ENCODE data around the gene PKN2.
A peak's percentile ranks its signal among the peaks of the same experiment; 100 is the strongest.

PKN2 gene

DNA sequence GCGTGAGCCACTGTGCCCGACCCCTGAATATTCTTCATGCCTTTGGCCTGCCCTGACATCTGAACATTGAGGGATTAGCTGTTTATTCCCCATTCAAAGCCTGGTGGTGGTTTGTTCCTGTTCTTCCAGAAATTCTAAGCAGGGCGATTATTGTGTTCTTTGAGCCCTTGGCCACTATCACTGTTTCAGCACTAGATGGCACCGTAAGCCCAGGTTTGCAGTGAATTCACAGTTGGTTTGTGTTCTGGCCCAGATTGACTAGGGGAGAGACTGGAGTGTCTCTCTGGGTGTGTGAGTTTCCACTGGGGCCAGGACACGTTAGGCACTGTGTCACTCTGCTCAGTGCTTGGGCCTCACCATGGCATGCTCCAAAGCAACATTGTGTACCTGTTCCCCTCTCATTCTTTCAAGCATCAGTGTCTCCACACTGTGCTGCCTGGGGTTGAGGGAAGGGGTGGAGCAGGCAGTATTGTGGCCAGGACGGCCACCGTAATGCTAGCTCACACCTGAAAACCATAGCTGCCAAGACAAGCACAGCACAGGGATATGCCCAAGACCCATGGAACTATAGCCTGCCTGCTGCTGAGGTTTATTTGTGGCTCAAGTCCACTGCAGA lies 52.7 kb downstream of the PKN2 start:
- peak; percentile 58 for DNase-seq

GRCh38 chr1:88737338-88737927 lies 53.4 kb downstream of the PKN2 start:
- DNase-seq = no peak

- no peak for DNase-seq
These were observed 56.7 kb downstream of the PKN2 start for GRCh38 chr1:88740784-88741183.

- DNase-seq = no peak
These were observed 57.3 kb downstream of the PKN2 start for GRCh38 chr1:88741413-88741812.

- no peak for DNase-seq
These were observed 58.5 kb downstream of the PKN2 start for GRCh38 chr1:88742531-88742930.

DNA sequence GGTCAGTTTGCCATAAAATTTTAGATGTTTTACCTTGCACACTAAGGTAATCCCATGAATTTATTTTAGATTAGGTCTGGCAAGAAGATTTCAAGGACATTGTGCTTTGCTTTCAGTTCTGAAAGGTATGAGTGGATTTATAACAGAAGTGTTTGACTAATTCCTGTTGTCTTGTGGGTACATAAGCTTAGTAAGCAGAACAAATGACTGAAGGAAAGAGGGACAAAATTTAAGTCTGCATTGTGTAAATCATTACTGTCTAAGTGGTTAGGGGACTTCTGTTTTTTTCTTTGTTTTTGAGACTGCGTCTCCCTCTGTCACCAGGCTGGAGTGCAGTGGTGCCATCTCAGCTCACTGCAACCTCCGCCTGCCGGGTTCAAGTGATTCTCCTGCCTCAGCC lies 60.1 kb downstream of the PKN2 start:
- peak; percentile 42 for DNase-seq

DNA sequence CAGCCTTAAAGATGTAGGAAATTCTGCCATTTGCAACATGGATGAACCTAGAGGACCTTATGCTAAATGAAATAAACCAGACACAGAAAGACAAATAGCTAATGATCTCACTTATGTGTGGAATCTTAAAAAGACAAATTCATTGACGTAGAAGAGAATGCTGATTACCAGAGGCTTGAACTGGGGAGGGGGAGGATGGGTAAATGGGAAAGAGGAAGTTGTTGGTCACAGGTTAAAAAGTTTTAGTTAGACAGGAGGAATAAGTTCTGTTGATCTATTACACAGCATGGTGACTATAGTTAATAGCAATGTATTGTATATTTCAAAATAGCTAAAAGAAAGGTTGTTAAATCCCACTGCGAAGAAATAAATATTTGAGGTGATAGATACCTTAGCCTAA lies 62.8 kb downstream of the PKN2 start:
- no peak for DNase-seq

GRCh38 chr1:88751714-88752113 lies 67.6 kb downstream of the PKN2 start:
- DNase-seq = no peak

- no peak for DNase-seq
These were observed 69.4 kb downstream of the PKN2 start for GRCh38 chr1:88753506-88753905.

DNA sequence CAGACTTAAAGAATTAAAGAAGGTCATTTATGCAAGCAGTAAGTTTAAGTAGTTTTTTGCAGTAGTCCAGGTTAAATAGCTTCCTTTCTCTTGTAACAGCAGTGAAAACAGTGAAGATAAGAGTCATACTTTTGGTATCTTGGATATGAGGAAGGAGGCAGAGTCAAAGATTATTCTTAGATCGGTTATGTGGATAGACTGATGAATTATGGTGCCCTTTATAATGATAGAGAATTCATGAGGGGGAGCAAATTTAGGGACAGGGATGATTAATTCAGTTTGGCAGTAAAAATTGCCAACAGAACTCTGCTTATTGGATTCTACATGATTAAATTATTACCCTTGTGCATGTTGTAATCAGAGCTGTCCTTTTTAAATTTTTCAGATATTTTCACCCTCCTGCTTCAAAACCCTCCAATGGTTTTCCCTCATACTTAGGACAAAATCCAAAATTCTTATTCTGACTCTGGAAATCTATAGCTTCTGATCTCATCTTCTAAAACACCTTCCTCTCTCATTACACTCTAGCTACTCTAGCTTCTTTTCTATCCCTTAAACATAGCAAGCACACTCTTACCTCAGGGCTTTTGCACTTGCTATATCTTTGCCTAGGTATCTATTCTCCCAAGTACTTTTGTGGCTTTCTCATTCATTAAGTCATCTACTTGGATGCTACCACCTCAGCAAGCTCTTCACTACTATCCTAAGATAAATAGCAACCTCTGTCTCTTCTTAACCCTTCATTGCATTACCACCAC lies 79.8 kb downstream of the PKN2 start:
- no peak for DNase-seq

DNA sequence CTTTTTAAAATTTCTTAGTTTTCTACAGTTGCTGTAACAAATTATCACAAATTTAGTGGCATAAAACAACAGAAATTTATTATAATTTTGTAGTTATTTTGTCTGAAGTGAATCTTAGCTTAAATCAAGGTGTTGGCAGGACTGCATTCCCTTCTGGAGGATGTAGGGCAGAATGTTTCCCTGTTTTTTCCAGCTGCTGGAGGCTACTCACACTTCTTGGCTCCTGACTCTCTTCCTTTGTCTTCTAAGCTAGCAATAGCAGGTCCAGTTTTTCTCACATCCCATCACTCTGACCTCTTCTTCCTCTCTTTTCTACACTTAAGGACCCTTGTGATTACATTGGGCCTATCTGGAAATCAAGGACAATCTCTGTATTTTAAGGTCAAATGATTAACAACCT lies 84.1 kb downstream of the PKN2 start:
- DNase-seq = no peak

DNA sequence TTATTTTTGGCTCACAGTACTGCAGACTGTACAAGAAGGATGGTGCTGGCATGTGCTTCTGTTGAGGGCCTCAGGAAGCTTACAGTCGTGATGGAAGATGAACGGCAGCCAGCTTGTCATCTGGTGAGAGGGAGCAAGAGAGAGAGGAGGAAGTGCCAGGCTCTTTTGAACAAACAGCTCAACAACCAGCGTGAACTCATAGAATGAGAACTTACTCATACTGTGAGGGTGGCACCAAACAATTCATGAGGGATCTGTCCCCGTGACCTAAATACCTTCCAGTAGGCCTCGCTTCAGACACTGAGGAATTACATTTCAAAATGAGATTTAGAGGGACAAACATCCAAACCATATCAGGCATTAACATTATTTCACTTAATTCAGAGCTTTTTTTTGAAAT lies 84.7 kb downstream of the PKN2 start:
- DNase-seq = no peak

- DNase-seq = peak; percentile 17
These were observed 89.6 kb downstream of the PKN2 start for GRCh38 chr1:88773540-88774150.

DNA sequence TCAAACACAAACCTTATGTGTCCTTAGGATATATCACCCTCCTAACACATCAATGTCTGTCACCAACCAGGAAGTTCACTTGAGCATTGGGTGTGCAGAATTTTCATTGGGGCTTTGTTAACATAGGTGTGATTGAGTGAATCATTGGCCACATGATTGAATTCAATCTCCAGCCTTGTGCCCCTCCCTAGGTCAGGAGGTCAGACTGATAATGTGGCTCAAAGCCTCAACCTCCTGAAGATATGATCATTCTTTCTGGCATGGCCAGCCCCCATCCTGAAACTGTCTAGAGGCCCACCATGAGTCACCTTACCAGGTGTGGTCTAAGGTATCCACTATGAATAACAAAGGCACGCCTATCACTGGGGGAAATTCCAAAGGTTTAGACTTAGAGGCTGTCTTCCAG lies 90.1 kb downstream of the PKN2 start:
- peak; percentile 30 for DNase-seq

DNA sequence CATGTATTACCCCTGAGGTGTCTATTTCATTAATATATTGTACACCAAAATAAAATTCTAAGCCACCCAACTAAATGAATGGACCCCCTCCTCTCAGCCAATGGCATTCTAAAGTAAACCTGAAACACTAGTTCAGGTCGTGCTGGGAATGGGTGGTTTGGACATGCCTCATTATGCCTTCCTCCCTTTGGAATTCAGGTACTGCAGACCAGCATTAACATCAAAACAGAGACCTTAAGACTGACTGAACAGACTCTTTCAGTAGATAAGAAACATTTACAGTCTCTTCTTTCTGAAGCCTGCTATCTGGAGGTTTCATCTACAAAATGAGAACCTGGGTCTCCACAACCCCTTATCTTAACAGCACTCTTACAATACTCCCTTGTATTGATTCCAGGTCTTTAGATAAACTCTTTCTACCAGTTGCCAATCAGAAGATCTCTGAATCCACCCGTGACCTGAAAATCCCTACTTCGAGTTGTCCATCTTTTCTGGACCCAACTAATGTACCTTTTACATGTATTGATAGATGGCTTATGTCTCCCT lies 93.6 kb downstream of the PKN2 start:
- DNase-seq = no peak

GRCh38 chr1:88779880-88780279 lies 95.8 kb downstream of the PKN2 start:
- DNase-seq = no peak

GRCh38 chr1:88780485-88780884 lies 96.4 kb downstream of the PKN2 start:
- no peak for DNase-seq

DNA sequence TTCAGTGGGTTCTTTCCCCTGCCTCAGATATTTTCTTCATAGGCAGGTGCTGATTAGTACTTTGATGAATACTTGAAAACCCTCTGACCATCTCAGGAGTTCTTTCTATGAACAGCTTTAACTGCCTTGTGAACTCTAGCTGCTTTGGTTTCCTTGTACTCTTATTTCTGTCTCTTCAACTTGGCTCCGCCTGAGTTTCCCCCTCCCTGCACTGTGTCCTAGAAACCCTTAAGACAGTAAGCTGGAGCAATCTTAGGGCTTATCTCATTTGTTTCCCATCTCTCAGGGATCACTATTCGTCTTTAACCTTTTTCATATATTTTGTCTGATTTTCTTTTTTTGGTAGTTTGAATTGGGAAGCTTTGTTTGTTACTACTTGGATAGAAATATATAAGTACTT lies 99.1 kb downstream of the PKN2 start:
- no peak for DNase-seq

DNA sequence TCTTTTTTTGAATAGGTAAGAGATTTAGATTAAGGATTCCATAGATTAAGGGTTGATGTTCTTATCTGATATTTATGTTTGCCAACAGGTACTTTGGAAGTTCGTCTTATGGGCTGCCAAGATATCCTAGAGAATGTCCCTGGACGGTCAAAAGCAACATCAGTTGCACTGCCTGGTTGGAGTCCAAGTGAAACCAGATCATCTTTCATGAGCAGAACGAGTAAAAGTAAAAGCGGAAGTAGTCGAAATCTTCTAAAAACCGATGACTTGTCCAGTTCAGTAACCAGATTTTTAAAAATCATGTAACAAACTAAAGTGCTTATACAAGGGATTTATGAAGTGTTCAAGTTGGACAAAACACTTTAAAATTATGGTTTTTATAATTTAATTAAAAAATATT lies 100.5 kb downstream of the PKN2 start:
- no peak for DNase-seq

DNA sequence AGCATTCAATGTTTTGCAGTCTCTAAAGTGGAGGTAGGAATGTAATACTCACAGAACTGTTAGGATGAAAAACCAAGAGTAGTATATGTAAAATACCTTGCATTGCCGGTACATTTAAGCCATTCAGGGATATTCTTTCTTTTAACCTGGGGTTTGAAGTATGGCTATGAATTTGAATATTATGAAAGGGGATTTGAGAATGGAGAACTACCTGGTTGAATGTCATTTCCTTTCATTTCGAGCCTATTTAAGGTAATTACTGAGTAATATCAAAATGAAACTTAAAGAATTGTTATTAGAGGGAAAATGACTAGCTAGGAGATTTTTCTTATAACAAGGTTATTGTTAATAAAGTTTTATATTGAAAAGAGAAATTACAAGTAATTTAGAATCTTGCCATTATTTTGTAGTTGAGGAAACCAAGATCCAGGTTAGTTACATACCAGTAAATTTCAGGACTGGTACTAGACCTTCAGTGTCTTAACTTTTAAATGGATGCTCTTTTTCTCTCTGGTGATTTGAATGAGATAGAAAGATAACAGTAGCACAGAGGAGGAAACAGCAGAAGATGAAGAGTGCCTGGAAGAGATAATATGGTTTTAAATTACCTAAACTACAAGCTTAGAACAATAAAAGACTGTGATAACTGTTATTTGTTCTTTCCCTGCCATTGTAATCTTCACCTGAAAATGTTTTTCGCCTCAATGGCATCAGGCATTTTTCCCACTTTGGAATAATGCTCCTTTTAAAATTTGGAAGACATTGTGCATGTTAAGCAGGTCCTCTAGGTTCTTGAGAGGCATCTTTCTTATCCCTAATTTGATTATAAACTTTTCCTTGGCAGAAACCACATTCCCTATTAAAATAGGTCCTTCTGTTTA lies 103.2 kb downstream of the PKN2 start:
- DNase-seq = no peak

DNA sequence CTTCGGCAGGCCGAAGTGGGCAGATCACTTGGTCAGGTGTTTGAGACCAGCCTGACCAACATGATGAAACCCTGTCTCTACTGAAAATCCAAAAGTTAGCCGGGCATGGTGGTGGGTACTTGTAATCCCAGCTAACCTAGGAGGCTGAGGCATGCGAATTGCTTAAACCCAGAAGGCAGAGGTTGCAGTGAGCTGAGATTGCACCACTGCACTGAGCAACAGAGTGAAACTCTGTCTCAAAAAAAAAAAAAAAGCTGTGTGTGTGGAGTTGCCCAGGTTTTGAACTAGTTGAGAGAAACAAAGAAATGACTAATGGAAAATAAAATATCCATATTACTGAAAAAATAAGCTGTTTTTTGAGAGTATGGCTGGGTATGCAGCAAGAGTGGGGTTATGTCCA lies 107.1 kb downstream of the PKN2 start:
- no peak for DNase-seq

DNA sequence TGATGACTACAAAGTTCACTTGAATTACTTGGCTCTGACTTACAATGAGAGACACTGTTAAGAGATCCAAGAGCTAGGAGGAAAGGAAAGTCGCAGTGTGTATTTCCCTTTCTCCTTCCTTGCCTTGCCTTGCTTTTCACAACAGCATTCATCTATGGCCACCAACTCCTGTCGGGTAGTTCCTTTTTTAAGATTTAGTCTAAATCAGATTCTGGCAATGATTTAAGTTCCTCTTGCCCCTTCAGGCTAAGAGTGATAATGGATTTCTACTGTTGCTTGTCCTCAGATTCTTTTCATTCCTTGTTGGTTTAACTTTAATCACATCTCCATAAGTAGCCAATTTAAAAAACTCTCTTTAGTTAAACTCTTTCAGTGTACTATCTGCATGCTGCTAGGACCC lies 115.4 kb downstream of the PKN2 start:
- no peak for DNase-seq
